22Rv1 (cell line): ENCODE measurements around the gene WWOX.

Experiments
- H3K27ac ChIP-seq: fragments of 450-650 bp; 2 replicates; pipeline ENCODE4 v1.5.1; 2017
- ZFX ChIP-seq: fragments of 450-650 bp; IDR thresholded peaks from 2 replicates; pipeline ENCODE4 v1.6.1; 2017; ENCODE audit warnings: antibody characterized with exemption, borderline replicate concordance
- TF ChIP-seq, protein P1 (sequence below): fragments of 450-650 bp; IDR thresholded peaks from 2 replicates; pipeline ENCODE4 v1.5.1; 2017; ENCODE audit warnings: mild to moderate bottlenecking

The WWOX gene

DNA sequence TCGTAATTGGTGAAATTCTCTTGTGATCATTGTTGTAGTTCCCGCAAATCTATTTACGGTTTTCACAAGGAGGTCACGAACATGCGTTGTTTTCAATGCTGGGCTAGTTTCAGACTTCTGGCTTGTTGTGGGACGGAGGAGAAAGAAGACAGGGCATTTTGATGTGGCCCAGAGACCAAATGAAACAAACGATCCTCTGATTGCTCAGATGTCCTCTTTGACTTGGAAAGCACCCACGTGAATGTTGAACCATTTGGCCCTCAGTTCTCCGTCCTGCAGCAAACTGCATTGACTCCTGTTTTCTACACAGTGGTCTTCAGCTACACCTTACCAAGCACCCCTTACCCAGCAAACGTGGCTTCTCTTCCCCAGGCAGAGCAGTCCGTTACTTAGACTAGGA, 391.0 kb downstream of the WWOX start:
- no peak for TF ChIP-seq ZFX
- TF ChIP-seq, protein P1, sequence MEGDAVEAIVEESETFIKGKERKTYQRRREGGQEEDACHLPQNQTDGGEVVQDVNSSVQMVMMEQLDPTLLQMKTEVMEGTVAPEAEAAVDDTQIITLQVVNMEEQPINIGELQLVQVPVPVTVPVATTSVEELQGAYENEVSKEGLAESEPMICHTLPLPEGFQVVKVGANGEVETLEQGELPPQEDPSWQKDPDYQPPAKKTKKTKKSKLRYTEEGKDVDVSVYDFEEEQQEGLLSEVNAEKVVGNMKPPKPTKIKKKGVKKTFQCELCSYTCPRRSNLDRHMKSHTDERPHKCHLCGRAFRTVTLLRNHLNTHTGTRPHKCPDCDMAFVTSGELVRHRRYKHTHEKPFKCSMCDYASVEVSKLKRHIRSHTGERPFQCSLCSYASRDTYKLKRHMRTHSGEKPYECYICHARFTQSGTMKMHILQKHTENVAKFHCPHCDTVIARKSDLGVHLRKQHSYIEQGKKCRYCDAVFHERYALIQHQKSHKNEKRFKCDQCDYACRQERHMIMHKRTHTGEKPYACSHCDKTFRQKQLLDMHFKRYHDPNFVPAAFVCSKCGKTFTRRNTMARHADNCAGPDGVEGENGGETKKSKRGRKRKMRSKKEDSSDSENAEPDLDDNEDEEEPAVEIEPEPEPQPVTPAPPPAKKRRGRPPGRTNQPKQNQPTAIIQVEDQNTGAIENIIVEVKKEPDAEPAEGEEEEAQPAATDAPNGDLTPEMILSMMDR: no peak

DNA sequence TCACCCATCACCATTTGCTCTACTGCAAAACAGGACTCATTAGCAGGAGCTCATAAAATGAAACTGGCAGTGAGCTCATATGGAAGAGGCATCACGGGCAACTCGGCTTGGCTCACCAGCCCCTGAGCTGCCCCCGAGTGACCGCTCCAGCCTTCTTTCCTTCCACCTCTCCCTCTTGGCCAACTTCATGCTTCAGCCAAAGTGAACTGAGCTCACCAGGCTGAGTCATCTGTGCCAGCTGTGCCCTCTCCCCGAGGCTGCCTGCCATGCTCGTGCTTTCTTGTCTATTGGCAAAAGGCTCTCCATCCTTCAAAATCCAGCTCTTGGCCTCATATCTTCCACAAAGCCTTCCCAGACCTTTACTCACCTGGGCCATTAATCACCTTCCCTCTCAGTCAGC, 391.4 kb downstream of the WWOX start:
- TF ChIP-seq, protein P1: no peak
- TF ChIP-seq ZFX: no peak
- H3K27ac ChIP-seq: no peak overlapping the region

More for the DNA sequence above, 391.0 kb downstream of the WWOX start:
- H3K27ac ChIP-seq: no peak overlapping the region

DNA sequence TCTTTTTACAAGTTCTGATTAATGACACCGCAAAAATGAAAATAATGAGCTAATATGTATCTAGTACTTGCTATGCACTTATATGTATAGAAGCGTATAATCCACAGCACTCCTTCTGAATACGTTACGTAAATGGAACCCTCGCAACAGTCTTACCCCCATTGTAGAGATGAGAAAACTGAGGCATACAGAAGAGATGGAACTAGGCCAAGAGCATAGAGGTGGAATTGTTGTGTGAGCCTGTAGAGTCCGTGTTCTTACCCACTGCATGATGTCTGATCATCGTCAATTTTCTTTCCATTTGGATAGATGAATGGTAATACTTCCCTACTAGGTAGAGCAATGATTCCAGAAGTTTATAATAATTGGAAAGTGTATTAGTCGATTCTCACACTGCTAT, 394.1 kb downstream of the WWOX start:
- TF ChIP-seq ZFX: no peak
- TF ChIP-seq, protein P1: no peak
- no peak overlapping the region for H3K27ac ChIP-seq

DNA sequence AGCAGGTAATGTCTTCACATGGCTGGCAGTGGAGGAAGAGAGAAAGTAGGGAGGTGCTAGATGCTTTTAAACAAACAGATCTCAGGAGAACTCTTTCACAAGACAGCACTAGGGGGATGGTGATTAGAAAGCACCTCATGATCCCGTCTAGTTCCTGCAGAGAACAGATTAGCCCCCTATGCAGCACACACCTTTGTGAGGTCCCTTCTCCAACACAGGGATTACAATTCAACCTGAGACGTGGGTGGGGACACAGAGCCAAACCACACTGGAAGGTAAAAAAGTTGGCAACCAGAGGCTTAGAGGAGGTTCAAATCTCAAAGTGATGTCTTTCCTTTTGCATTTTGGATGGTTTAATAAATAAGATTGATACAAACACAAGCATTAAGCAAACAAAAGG, 394.7 kb downstream of the WWOX start:
- no peak for TF ChIP-seq ZFX
- TF ChIP-seq, protein P1: no peak
- H3K27ac ChIP-seq: no peak overlapping the region

DNA sequence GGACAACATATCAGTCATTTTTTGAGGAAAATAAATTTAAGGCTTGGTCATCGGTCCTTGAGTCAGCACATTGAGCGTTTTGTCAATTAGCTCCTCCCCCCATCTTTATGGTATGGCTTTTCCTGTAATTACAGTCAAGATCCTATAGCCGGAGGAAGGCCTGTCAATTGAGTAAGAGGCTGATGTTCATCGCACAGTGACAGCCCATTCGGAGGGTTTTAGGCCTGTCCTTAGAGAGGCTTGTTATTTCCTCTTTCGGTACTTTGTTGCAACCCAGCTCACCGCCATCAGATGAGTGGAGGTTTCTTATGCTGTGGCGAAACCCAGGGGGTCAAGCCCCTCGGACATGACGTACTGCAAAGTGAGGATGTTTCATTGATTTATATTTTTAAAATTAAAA, 395.2 kb downstream of the WWOX start:
- TF ChIP-seq, protein P1: no peak
- TF ChIP-seq ZFX: no peak
- no peak overlapping the region for H3K27ac ChIP-seq

DNA sequence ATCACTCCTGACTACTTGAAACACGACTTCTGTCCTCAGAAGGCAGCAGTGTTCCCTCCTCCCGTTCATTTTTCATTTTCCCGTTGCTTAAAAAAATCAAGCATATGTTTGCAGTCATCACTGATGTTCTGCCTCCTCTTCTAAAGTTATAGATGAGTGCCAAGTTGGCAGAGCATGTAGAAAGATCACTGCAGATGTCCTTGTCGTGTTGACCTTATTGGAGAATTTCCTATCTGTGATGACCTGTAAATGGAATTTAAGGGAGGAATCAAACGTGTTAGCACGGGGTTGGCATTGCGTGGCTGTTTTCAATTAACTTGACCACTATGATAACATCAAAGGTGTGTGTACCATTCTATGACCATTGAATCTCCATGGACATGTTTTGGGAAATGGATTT, 396.7 kb downstream of the WWOX start:
- TF ChIP-seq ZFX: no peak
- TF ChIP-seq, protein P1: no peak
- H3K27ac ChIP-seq: no peak overlapping the region

DNA sequence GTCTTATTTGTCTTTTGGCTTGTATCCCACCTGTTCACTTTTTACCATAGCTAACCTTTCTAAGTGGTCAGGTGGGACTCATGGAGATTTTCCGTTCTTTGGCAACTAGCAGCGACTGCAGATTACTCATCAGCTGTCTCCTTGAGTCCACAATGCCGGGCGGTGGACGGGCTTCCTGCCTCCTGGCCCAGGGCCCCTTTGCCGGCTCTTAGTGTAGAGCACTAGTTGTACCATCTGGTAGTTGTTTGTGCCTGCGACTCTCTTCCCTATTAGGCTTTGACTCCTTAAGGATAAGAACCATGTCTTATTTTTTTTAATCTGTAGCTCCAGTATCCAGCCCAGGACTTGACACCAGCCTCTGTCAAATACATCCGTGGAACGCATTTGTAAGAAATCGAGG, 399.9 kb downstream of the WWOX start:
- no peak overlapping the region for H3K27ac ChIP-seq
- TF ChIP-seq, protein P1: no peak
- TF ChIP-seq ZFX: no peak
